Tibial artery (tissue), 4 donors: ENCODE results near the gene HGS.

Experiments used
- DNase-seq, 2 donors: peaks; one replicate each; pipeline ENCODE4 v3.0.0-alpha.2; 2019
- H3K27ac ChIP-seq, 2 donors: fragments of 200-600 bp; sonication (generic) in 1 of 2; 1 replicate in 1 of 2; 2 replicates in 1 of 2; pipeline ENCODE4 v1.5.1; 2018 to 2019; ENCODE audit warnings: mild to moderate bottlenecking in 1 of 2
- H3K27me3 ChIP-seq, 2 donors: fragments of 200-600 bp; sonication (generic) in 1 of 2; one replicate each; pipeline versions ENCODE4 v1.5.1 to v1.6.0; 2016 to 2019
- H3K36me3 ChIP-seq, 3 donors: fragments of 200-600 bp; sonication (generic) in 2 of 3; one replicate each; pipeline ENCODE4 v1.5.1; 2016 to 2019; ENCODE audit warnings: mild to moderate bottlenecking in 2 of 3
- H3K4me1 ChIP-seq, 4 donors: fragments of 200-600 bp; sonication (generic) in 2 of 4; 1 replicate in 3 of 4; 2 replicates in 1 of 4; pipeline ENCODE4 v1.5.1; 2016 to 2019
- H3K4me3 ChIP-seq, 2 donors: fragments of 200-600 bp; sonication (generic) in 1 of 2; 1 replicate in 1 of 2; 2 replicates in 1 of 2; pipeline ENCODE4 v1.5.1; 2018 to 2019; ENCODE audit warnings: mild to moderate bottlenecking in 2 of 2
- H3K9me3 ChIP-seq, 3 donors: fragments of 200-600 bp; sonication (generic) in 1 of 3; one replicate each; pipeline ENCODE4 v1.5.1; 2016 to 2019
- intact Hi-C: fragments of 100-400 bp; cut with DNase I; formaldehyde crosslinking; loops from one replicate; pipeline ENCODE4 v1.15.0; 2023; ENCODE audit warnings: low total_unique reads
- TF ChIP-seq, protein P1 (sequence below), 2 experiments: fragments of 200-600 bp in 1 of 2; fragments of 450-650 bp in 1 of 2; IDR thresholded peaks; one replicate each; pipeline ENCODE4 v1.5.1; 2017 to 2019; ENCODE audit warnings: antibody characterized with exemption in 2 of 2, mild to moderate bottlenecking in 1 of 2, moderate library complexity in 1 of 2

Gene HGS

DNA sequence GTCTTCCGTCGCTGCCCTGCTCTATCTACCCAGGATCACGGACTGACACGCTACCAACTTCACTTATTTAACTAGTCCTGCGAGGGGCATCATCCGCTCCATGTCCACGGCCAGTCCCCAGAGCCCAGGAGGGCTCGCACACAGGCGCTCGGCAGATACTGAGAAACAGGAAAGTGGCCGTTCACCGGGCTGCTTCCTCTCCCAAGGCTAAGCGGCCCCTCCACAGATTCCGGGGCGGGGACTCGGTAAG is 17.8 kb upstream of the HGS start:
- intact Hi-C loops = loop anchor here (2.0 kb wide), 1 partner anchor 29 kb away; the partner anchor contains the start of genes NPLOC4 and TSPAN10
- H3K36me3 ChIP-seq = peaks cover 14 to 27% (median 16%) of the 10 kb centered on the region in 3 donors
- peaks cover 0 to 30% (median 23%) of the 10 kb centered on the region in 4 donors for H3K4me1 ChIP-seq
- peak overlapping the region; percentile 86 to 92 for H3K27ac ChIP-seq
- TF ChIP-seq, protein P1, sequence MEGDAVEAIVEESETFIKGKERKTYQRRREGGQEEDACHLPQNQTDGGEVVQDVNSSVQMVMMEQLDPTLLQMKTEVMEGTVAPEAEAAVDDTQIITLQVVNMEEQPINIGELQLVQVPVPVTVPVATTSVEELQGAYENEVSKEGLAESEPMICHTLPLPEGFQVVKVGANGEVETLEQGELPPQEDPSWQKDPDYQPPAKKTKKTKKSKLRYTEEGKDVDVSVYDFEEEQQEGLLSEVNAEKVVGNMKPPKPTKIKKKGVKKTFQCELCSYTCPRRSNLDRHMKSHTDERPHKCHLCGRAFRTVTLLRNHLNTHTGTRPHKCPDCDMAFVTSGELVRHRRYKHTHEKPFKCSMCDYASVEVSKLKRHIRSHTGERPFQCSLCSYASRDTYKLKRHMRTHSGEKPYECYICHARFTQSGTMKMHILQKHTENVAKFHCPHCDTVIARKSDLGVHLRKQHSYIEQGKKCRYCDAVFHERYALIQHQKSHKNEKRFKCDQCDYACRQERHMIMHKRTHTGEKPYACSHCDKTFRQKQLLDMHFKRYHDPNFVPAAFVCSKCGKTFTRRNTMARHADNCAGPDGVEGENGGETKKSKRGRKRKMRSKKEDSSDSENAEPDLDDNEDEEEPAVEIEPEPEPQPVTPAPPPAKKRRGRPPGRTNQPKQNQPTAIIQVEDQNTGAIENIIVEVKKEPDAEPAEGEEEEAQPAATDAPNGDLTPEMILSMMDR (IDR thresholded peaks at IDR 0.05) = no peak
- no peaks in the 10 kb centered on the region for H3K27me3 ChIP-seq
- H3K4me3 ChIP-seq = peak overlapping the region; percentile 87 to 95
- DNase-seq = no peak
- no peaks in the 10 kb centered on the region for H3K9me3 ChIP-seq

DNA sequence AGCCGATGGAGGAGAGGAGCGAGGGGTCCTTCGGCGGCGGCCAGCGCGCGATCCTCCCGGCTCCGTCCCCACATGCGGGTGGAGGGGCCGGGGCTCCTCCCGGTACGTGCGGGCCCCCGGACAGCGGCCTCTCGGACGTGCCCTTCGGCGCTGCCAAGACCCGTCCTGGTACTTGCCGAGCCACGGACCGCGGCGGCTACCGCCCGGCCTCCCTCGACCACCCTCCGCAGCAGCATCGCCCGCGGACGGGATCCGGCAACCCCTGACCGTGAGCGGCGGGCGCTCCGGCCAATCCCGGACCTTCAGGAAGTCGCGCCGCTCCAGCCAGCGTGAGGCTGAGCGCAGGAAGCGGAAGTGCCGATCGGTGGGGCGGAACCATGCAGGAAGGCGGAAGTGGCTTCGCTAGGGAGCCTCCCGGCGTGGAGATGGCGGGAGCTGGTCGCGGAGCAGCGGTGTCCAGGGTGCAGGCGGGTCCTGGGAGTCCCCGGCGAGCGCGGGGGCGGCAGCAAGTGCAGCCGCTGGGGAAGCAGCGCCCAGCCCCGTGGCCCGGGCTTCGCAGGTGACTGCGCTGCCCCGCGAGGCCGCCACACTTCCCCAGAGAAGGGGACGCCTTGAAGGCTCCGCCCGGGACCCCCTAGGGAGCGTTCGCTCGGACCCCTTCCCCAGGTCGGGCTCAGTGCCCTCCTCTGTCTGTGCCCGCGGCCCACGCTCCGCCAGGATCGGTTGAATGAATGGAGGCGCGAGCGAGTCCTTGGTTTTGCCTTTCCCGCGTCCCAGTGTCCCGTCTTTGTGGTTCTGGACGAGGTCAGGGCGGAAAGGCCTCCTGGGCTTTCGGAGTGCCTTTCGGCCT is 17.2 kb upstream of the HGS start, which contains the start of the genes CCDC137 and OXLD1:
Gene CCDC137, plus strand, starts transcription at position 396 of the 850 bp plus-strand sequence. Its CDS starts 30 bp downstream, at position 426.
Gene OXLD1, minus strand, starts transcription at position 264 of the 850 bp plus-strand sequence. Its CDS starts 28 bp downstream, at position 236.
- peak within 1 kb of the TSS; percentile 86 to 92 for H3K27ac ChIP-seq
- no peaks in the 10 kb centered on the region for H3K27me3 ChIP-seq
- peak; percentile 94 to 97 for DNase-seq
- H3K4me1 ChIP-seq = peaks cover 0 to 30% (median 23%) of the 10 kb centered on the region in 4 donors
- H3K9me3 ChIP-seq = no peaks in the 10 kb centered on the region
- TF ChIP-seq, protein P1 (IDR thresholded peaks at IDR 0.05) = no peak
- intact Hi-C loops = loop anchor here (2.0 kb wide), 1 partner anchor 30 kb away; the partner anchor contains the start of genes NPLOC4 and TSPAN10
- peaks cover 16 to 33% (median 21%) of the 10 kb centered on the region in 3 donors for H3K36me3 ChIP-seq
- peak within 1 kb of the TSS; percentile 87 to 95 for H3K4me3 ChIP-seq

DNA sequence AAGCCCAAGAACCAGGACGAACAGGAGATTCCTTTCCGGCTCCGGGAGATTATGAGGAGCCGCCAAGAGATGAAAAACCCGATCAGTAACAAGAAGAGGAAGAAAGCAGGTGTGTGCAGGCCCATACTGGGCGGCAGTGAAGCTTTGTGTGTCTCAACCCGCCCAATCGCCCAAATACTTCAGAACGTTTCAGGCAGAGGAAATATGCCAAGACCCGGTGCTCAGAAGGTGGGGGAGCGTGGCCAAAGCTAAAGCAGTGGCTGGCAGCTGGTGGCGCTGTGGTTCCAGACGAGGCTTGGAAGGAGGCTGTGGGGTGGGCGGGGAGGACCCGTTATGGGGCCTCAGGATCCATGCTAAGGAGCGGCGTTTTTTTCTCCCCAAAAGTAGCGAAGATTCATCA is 16.1 kb upstream of the HGS start:
- intact Hi-C loops = loop anchor here (2.0 kb wide), 1 partner anchor 31 kb away; the partner anchor contains the start of genes NPLOC4 and TSPAN10
- Histone ChIP-seq H3K9me3 (no peaks in the 10 kb centered on the region), H3K27ac (no peak overlapping the region), H3K4me3 (no peak overlapping the region), H3K4me1 (peaks cover 0 to 30% (median 23%) of the 10 kb centered on the region in 4 donors), H3K36me3 (peaks cover 28 to 44% (median 33%) of the 10 kb centered on the region in 3 donors), H3K27me3 (no peaks in the 10 kb centered on the region)
- DNase-seq = no peak
- TF ChIP-seq, protein P1 (IDR thresholded peaks at IDR 0.05) = no peak

DNA sequence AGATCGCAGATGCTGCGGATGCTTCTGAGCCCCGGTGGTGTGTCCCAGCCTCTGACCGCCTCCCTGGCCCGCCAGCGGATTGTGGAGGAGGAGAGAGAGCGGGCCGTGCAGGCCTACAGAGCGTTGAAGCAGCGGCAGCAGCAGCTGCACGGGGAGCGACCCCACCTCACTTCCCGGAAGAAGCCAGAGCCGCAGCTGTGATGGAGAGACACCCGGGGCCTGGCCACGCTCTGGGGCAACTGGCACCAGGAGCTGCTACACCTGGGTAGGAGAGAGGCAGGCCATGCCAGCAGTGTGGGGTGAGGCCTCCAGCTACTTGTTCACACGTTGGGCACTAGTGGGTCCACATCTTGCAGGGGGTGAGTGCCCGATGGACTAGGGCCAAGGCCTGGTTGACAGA is 11.3 kb upstream of the HGS start:
- TF ChIP-seq, protein P1 (IDR thresholded peaks at IDR 0.05) = no peak
- Histone ChIP-seq H3K27ac (no peak overlapping the region), H3K4me3 (no peak overlapping the region), H3K36me3 (peaks cover 29 to 59% (median 47%) of the 10 kb centered on the region in 3 donors), H3K4me1 (peaks cover 0 to 21% (median 8%) of the 10 kb centered on the region in 4 donors), H3K9me3 (no peaks in the 10 kb centered on the region), H3K27me3 (no peaks in the 10 kb centered on the region)
- intact Hi-C loops = no loop called here
- no peak for DNase-seq

DNA sequence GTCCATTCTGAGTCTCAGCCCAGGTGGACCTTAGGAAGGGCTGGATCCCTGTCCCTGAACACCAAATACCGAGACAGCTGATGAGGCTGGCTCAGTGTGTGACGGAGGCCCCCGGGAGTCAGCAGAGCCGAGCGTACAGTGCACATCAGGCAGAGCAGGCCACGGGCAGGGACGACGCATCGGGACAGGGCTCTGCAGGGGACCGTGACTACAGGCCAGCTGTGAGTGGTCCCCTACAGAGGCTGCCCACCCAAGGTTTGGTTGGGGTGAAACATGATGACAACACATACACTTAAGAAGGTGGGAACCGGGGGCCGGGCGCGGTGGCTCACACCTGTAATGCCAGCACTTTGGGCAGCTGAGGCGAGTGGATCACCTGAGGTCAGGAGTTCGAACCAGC is 10.9 kb upstream of the HGS start:
- no peak overlapping the region for H3K4me3 ChIP-seq
- H3K27ac ChIP-seq = no peak overlapping the region
- H3K36me3 ChIP-seq = peaks cover 29 to 59% (median 47%) of the 10 kb centered on the region in 3 donors
- intact Hi-C loops = no loop called here
- peaks cover 0 to 17% (median 3%) of the 10 kb centered on the region in 4 donors for H3K4me1 ChIP-seq
- DNase-seq = no peak
- no peaks in the 10 kb centered on the region for H3K9me3 ChIP-seq
- H3K27me3 ChIP-seq = no peaks in the 10 kb centered on the region
- TF ChIP-seq, protein P1 (IDR thresholded peaks at IDR 0.05) = no peak
